Effector CD4-positive, alpha-beta T cell (primary cell): Measurements from ENCODE around the gene DYSF.

Experiments
- DNase-seq: peaks from one replicate; pipeline ENCODE4 v3.0.0-alpha.2; 2020

The DYSF gene

GRCh38 chr2:71555798-71556454 lies 102.6 kb downstream of the DYSF start:
- DNase-seq = no peak

GRCh38 chr2:71556692-71557250 lies 103.4 kb downstream of the DYSF start:
- DNase-seq = no peak

- DNase-seq = no peak
These were observed 104.0 kb downstream of the DYSF start for GRCh38 chr2:71557321-71557720.

DNA sequence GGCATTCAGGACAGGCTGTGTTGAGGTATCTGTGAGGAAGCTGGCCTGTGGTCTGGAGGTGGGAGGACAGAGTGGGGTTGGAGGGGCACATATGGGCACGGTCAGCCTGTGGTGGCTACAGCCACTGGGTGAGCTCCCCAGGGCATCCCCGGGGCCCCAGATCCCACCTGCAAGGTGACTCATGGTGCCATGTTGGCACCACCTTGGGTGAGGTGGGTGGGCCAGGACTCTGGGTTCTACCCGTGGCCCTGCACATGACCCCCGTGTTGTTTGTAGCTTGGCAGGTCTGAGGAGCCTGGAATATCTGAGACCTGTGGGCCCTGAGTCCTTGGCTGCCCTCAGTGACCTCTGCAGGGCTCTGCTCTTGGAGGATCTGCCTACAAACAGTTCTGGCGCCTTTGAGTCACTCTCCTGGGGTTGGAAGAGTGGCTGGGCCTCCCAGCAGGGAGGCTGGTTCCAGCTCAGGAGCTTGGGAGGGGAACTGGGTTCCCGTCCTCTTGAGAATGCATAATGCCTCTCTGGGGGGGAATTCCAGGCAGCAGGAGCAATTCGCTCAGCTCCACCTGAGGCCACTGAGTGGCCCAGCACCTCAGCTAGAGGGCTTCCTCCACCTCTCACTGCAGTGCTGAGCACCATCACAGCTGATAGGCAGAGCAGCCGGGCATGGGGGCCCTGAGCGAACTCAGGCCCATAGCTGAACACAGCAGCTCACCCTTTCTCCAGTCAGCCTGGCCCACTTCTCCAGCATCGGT lies 105.1 kb downstream of the DYSF start:
- no peak for DNase-seq

GRCh38 chr2:71559080-71559827 lies 105.9 kb downstream of the DYSF start:
- DNase-seq = no peak

- DNase-seq = no peak
These were observed 106.7 kb downstream of the DYSF start for GRCh38 chr2:71559828-71560637.

GRCh38 chr2:71560638-71561011 lies 107.3 kb downstream of the DYSF start:
- no peak for DNase-seq

DNA sequence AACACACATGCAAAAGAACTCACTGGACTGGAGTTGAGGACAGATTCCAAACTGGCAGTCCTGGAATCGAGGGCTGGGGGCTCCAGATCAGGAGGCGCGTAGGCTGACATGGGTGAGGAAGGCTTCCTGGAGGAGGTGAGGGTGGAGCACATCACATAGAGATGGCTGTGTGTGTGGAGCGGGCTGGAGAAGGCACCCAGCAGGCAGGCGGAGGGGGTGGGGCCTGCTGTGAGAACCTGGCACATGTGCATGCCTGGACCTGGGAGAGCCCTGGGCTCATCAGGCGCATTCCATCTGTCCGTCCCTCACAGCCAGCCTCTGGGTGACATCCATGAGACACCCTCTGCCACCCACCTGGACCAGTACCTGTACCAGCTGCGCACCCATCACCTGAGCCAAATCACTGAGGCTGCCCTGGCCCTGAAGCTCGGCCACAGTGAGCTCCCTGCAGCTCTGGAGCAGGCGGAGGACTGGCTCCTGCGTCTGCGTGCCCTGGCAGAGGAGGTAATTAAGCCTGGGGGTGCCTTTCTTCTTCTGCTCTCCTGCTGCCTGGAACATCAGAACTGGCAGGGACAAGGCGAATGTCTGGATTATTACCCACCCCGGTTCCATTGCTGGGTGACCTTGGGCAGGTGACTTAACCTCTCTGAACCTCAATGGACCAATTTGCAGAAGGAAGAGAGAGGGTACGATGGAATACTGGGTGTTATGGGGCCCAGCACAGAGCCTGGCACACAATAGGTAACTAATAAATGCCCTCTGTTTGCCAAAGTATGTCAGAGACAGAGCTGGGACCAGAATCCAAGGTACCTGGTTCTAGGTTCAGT lies 108.3 kb downstream of the DYSF start:
- DNase-seq = no peak

- no peak for DNase-seq
These were observed 109.2 kb downstream of the DYSF start for GRCh38 chr2:71562518-71562917.

- no peak for DNase-seq
These were observed 110.5 kb downstream of the DYSF start for GRCh38 chr2:71563872-71564271.

- DNase-seq = no peak
These were observed 111.0 kb downstream of the DYSF start for GRCh38 chr2:71564361-71564760.

DNA sequence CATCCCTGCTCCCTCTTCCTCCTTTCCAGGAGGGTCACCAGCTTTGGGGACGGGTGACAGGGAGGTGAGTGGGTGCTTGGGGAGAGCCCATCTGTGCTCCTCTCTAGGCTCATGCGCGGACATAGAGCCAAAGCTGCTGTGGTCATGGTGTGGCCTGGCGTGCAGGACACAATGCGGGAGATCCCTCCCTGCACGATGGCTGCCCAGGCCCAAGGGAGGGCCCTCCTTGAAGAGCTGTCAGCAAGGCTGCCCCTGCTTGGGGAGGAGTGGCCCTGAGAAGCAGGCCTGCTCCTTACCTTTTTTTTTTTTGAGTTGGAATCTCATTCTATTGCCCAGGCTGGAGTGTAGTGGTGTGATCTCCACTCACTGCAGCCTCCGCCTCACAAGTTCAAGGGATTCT lies 111.4 kb downstream of the DYSF start:
- DNase-seq = no peak

DNA sequence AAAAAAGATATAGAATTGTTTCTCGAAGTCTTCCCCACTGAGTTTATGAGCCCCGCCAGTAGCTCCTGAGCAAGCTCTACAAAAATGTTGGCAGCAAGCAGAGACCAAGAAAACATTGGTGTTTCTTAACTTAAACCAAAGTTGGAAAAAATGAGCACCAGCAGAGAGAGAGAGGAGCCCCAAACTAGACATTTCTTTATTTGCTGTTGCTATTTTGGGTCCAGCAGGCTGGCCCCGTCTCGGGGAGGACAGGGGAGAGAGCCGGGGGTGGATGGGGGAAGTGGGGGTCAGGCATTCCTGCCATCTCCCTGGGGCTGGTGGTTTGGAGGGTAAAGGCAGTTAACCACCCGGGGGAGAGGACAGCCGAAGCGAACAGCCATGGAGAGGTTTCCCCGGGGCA lies 113.0 kb downstream of the DYSF start:
- no peak for DNase-seq

- no peak for DNase-seq
These were observed 114.3 kb downstream of the DYSF start for GRCh38 chr2:71567625-71568024.

DNA sequence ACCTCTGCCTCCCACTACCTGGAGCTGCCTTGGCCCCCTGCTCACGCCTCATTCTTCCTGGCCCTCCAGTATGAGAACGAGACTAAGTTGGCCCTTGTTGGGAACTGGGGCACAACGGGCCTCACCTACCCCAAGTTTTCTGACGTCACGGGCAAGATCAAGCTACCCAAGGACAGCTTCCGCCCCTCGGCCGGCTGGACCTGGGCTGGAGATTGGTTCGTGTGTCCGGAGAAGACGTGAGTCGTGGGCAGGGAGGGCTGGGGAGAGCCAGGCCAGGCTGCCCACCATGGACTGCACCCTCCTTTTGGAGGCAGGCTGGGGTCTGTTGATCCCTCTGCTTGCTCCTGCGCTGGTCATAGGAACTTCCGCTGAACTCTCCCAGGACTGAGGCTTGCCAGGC lies 114.7 kb downstream of the DYSF start:
- DNase-seq = no peak

- no peak for DNase-seq
These were observed 117.2 kb downstream of the DYSF start for GRCh38 chr2:71570511-71570910.

DNA sequence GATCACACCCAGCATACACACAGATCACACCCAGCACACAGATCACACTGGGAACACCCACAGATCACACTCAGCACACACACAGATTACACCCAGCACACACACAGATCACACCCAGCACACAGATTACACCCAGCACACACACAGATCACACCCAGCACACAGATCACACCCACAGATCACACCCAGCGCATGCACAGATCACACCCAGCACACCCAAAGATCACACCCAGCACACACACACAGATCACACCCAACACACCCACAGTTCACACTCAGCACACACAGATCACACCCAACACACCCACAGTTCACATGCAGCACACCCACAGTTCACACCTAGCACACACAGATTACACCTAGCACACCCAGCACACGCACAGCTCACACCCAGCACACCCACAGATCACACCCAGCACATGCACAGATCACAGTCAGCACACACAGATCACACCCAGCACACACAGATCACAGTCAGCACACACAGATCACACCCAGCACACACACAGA lies 117.6 kb downstream of the DYSF start:
- no peak for DNase-seq

- no peak for DNase-seq
These were observed 118.6 kb downstream of the DYSF start for GRCh38 chr2:71571945-71572344.

DNA sequence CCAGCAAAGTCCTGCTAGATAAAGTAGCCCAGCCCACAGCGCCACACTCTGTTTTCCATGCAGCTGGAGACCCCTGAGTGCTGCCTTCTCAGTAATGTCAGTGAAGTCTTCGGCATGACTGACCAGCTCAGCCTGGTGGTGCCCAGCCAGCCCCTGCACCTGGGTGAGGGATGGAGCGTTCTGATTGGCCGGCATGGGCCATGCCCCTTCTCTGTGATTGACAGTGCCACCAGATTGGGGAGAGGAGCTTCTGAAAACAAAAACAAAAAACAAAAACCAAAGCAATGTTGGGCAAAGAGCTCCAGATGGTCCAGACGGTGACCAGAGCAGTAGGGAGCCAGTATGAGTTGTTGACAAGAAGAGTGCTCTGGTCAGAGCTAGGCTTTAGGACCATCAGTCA lies 122.6 kb downstream of the DYSF start:
- DNase-seq = no peak

DNA sequence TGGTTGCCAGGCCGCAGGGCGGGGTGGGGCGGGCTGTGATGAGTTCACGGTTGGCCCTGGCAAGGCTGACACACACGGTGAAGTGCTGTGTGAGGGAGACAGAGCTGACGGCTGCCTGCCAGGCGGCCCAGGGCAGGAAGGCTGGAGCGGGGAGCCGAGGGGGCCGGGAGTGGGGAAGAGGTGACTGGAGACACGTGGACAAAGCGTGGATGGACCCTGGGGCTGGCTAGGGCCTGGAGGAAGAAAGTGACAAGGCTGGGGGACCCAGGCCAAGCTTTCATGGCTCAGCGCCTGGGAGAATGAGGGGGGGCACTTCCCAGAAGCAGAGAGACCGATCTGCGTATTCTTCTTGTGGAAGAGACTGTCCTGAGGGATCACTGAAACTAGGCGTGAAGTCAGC lies 123.2 kb downstream of the DYSF start:
- DNase-seq = no peak

DNA sequence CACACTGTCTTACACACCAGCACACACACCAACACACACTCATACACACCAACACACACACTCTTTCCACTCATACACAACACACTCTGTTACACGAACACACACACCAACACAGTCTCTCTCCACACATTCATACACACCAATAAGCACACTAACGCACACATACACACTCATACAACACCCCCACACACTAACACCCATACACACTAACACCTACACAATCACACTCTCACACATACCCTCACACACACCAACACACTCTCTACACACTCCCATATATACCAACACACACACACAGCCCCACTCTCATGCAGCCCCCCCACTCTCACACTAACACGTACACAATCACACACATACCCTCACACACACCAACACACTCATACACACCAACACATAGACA lies 123.8 kb downstream of the DYSF start:
- no peak for DNase-seq
